HG03520 (cell line): ENCODE results near the gene FLRT2.

Source experiments
- ATAC-seq: cut with Tn5 transposase; IDR thresholded peaks from one replicate; pipeline ENCODE4 v1.9.1; 2021; ENCODE audit warnings: mild to moderate bottlenecking, moderate library complexity; ENCODE audit not compliant: unreplicated experiment

Gene FLRT2

DNA sequence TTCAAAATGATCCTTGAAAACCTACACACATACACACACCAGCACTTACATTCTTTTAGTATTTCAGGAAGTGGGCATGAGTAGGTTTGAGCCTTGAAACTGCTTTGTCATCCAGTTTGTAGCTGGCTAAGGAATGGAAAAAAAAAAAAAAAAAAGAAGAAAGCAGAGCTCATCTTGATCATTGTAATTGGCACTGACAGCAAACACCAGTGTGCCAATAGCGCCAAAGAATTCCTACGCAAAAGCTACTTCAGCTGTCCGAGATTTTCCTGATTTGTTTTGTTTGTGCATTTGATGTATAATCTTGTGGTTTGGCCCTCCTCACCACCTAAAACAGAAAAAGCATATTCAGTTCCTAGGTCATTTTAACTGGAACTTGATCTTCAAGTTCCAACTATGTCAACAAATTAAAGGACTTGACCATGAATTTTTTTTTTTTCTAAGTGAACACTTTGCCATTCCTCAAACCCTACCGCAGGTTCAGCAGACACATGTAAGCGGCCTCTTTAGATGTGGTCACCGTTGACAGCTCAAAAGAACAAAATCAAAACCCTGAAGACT lies 57.3 kb downstream of the FLRT2 start:
- ATAC-seq, result no peak

DNA sequence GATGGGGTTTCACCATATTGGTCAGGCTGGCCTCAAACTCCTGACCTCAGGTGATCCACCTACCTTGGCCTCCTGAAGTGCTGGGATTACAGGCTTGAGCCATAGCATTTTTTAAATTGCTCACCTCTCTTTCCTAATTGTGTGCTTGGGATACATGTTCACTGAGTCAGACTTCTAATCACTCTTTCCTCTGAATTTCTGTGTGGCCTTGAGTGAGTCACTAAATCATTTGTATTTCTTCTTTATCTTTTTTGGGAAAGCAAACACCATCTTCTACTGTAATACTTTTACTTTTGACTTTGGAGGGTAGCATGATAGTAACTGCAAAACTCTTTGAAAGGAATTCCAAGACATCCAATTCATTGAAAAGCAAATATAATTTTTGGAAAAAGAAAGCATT lies 60.8 kb downstream of the FLRT2 start:
- no peak for ATAC-seq

DNA sequence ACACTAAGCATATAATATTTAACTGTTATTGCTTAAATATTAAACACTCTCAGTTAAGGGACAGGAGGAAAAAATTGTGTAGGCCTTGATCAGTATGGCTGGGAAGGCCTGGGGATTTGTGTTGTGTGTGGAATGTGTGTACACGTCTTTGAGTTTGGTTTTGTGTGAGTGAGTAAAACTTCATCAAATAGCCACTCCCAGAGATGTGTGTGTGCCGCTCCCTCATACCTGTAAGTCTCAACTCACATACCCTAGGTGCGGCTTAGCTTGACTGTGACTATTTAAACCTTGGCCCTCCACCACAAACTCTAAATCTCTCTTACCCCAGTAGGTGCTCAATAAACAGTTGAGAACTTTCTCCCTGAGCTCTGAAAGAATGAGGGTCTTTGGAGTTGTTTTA lies 64.3 kb downstream of the FLRT2 start:
- ATAC-seq, result no peak

DNA sequence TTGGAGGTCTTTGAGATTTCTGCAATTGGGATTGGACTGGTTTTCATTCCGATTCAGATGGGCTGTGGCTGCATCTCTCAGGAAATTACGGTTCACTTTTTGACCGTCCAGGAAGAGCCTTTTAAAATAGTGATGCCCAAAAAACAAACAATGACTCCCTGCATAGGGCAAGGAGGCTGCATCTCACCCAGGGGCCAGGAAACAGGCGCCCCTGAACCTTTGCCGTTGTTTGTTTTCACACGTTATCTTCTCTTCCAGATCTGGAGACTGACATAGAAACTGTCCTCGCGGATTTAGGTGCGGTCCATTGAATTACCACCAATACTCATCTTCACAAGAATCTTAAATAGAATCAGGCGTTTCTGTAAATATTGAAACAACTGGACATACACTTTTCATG lies 66.0 kb downstream of the FLRT2 start:
- ATAC-seq, result no peak

DNA sequence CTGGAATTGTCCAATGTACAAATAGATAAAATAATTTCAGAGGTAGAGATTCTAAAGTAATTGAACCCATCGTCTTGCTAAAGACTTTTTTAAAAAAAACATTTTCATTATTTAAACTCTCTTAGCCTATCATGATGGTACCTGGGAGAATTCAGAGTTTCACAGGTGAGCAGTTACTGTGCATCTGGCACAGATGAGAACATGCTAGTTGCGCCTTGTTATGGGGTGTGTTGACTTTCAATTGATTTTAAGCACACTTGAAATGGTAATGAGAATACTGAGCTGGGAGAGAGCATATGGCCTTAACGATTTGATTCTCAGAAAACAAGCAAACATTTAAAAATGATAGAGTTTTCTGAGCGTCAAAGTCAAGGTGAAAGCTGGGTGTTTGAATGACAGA lies 66.6 kb downstream of the FLRT2 start:
- ATAC-seq, result no peak

DNA sequence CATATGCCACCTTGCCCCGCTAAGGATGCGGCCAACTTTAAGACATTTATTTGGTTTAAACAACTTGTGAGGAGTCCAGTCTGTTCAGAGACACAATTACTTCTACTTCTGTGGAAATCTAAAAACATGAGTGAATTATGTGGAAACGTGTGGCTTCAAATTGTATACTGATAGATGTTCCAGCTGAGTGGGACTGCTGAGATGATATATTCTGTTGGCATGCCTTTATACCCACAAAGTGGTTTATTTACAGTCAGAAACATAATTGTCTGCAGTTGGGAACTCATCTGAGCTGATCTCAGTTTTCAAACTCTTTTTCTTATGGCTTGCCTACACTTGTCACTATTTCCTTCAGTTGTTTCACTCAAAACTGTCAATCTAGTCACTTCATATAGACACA lies 67.8 kb downstream of the FLRT2 start:
- ATAC-seq, result no peak

DNA sequence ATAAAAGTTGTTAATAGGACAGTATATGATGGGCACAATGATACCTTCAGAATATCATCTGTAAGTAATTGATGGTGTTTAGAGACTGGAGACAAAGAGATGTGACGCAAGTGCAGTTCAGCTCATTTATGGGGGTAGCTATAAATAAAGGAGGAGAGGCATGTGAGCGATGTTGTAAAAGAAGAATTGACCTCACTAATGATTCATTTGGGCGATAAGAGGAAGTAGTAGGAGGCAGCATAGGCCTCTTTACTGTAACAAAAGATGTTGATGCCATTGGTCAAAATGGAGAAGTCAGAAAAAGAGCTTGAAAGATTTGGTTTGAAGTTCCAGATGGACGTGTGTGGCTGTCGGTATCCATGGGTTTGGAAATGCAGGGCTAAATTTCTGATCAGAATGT lies 70.0 kb downstream of the FLRT2 start:
- ATAC-seq, result no peak

DNA sequence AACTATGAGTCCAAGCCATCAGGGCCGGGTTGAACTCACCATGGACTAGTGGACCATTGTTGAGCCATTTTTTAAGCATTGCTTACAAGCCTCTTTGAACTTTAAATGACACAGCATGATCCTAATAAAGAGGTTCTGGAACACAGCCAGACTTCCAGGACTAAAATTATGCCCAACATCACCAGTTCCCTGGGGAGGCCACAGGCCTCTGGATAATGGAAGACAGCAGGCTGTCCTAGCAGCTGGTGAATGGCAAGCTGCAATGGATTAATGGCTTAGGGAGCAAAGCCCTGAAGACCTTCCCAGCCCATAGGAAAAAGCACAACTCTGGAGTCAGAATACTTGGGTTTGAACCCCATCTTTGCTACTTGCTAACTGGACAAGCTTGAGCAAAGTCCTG lies 71.3 kb downstream of the FLRT2 start:
- no peak for ATAC-seq

DNA sequence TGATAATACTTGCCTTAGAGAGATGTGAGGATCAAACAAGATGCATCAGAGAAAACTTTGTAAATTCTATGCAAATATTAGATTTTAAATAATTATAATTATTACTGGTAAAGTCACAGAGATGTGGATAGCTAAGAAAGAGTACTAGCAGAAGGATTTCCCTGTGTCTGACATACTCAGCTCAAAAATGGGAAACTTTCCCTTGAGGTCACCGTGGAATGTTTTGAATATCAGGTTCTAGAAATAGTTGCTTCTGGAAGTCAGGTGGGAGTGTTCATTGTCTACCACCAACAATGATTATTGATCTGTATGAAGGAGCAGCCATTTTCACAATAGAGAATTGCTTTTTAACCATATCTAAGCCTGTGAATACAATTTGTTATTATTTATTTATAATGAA lies 71.7 kb downstream of the FLRT2 start:
- no peak for ATAC-seq

DNA sequence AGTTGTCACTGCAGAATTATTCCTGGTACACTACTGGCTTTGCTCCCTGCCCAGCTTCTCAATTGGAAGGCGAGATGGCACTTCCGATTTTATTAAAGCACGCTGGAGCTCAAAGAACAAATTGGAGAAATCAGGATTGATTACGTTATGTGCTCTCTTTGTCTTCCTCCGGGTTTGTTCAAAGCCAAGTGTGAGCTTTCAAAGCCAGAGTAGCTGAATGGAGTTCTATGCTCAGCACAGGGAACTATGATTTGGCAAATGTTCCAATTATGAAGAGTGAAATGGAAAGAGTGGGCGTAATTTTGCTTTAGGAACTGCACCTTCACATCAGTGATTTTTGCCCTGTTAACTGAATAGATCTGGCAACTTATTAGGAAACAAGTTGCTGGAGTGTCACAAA lies 72.4 kb downstream of the FLRT2 start:
- no peak for ATAC-seq

DNA sequence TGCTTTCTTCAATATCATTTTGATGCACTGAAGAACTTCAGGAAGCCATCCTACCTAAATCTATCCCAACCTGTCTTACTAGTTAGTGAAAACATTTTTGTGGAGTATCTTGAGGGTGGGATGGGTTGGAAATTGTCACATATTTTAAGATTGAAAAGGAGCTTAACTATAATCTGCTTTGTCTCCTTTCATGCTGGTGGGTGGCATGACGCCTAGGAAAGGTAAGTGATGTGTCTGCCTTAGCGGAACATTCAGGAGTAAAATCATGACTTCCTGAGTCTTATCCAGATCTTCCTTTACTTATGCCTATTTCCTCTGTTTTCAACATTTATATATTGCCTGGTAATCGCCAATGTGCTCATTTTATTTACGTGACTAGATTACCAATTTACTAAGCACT lies 74.1 kb downstream of the FLRT2 start:
- no peak for ATAC-seq

DNA sequence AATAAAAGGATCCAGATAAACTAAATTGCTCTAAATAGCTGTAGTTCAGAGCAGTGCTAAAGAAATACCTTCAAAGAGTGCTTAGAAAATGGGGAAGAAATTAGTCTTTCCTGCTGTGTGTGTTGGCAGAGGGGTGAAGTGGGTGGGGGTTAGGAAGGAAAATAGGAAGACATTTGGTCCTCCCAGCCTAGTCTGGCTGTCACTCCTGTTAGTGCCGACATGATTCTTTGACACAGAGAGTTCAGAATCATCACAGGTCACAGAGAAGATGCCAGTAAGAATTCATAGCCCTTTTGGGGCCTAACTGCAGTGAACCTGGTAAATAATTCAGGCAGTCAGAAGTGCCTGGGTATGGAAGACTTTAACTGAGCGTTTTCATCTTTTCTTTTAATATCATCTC lies 74.8 kb downstream of the FLRT2 start:
- ATAC-seq, result no peak

DNA sequence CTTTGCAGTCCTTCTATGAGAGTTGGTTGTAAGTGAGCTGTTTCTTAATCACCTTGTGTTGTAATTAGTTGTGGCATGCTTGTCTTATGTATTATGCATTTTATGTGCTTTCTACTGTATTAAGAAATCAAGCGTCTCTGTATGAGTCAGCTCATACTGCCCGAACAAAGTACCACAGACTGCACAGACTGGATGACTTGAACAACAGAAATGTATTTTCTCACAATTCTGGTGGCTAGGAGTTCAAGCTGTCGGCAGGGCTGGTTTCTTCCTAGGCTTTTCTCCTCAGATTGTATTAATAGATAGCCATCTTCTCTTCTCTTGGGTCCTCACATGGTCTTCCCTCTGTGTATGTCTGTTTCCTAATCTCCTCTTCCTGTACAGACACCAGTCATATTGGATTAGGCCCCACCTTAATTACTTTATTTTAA lies 77.7 kb downstream of the FLRT2 start:
- ATAC-seq, result no peak

DNA sequence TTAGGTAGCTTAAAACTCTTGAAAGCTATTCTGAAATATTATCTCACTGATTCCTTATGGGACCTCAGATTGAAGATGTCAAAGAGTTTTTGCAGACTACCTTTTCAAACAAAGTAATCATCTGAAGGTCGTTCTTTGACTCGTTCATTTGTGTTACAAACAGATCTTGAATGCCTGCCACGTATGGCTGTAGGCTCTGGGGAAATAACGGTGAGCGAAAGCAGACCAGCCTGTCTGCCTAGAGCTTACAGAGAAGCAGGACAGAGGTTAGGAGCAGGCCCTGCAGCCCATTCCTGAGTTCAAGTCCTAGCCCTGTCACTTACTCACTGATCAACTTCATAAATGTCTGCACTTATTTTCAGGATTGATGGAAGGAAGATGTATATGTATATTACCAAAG lies 83.6 kb downstream of the FLRT2 start:
- no peak for ATAC-seq

DNA sequence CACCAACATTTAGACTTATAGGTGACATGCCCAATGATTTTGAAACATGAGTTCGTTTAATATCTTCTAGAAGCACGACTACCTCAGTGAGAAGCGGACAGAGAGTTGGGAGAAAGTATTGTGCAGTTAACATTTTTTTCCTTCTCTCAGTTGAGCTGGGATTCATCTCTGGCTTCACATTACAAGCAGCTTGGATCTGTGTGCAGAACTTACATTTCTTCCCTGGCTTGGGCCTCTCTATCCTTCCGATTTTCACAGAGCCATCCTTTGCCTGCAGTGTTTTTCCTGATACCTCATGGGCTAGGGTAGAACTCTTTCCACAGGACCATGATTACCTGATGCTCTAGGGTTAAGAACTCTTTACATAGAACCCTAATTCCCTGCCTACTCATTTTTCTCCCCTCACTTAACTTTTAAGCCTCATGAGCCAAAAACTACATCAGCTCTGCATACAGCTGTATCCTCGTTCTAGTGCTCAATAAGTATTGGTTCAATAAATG lies 86.5 kb downstream of the FLRT2 start:
- ATAC-seq, result no peak

DNA sequence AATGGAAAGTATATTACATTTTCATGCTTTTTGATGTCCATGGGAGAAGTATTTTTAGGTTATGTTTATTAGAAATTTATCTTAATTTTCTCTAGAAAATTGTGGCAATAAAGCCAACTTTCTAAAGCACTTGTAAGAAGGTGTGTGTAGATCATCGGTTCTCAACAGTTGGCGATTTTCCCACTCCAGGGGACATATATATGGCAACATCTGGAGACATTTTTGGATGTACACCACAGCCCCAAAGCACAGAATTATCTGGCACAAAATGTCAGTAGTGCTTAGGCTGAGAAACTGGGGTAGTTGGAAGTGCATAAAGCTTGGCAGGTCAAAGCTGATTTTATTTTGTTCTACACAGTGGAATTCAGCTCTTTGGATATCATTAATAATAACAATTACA lies 86.9 kb downstream of the FLRT2 start:
- ATAC-seq, result no peak

DNA sequence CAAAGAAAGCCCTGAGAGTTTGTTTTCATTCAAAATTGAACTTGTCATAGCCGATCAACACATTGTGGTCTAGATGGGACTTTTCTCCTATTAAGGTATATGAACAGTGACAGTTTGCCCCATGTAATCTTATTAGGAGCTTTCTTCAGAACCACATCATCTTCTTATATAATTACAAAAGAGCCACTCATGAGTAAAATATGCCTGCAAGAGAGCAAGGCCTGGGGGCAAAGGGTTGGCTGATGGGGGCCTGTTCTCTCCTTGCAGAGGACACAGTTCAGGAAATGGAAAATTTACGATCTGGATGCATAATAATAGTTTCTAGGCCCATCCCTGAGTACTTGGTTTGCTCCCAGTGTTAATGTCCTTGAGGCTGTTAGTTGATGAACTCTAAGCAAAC lies 87.8 kb downstream of the FLRT2 start:
- ATAC-seq, result no peak

DNA sequence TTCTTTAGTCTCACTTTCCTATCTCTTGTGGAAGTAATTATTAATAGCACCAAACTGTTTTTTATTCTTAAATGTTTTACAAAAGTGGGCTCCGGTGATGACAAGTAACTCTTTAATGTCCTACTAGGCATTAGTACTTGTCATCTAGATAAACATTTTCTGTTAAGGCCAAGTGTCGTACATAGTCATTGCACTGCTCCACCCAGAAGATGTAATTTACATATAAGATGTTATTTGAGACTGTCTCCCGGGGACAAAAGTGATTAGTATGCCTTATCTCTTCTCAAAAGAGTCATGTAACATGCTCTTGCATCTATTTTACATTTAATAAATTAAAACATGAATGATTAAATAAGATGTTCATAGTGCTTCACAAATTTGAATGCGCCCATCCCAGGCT lies 88.4 kb downstream of the FLRT2 start:
- no peak for ATAC-seq

DNA sequence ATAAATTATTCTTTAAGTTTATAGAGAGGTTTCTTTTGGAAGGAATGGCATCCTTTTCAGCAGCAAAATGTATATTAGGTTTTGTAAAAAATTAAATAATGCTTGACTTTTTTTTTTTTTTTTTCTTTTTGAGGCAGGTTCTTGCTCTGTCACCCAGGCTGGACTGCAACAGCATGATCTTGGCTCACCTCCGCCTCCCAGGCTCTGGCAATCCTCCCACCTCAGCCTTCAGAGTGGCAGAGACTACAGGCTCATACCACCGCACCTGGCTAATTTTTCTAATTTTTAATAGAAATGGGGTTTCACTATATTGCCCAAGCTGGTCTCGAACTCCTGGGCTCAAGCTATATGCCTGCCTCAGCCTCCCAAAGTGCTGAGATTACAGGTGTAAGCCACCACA lies 89.0 kb downstream of the FLRT2 start:
- ATAC-seq, result no peak

DNA sequence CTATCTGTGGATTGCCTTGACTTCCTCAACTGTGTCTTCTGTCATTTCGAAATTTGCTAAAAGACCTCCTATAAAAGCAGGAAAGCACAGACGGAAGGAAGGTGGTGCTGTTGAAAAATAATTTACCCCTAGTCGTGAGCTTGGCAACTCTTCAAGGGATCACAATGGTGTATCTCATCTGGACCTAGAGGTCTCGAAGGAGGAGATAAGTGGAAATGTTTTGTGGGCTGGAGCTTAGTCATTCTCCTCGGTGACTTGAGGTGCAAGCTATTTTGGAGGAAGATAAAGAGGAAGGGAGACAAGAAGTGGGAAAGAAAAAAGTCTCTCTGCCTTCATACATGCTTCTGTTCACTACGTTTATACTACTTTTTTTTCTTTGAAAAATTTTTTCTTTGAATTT lies 89.9 kb downstream of the FLRT2 start:
- no peak for ATAC-seq

DNA sequence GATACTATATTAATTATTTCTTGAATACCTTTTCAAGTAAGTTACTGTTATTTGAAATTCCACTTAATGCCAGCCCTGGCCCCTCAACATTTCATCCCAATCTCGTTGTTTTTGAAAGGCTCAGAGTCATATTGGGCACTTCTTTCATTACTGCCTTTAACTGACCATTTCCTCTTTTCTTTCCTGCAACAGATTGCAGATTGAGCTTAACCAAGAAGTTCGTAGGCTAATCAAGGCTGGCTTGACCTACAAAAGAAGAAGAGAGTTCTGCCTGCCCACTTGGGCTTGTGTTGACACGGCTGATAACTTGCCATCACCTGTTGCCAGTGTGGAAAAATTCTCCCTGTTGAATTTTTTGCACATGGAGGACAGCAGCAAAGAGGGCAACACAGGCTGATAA lies 91.0 kb downstream of the FLRT2 start:
- no peak for ATAC-seq

DNA sequence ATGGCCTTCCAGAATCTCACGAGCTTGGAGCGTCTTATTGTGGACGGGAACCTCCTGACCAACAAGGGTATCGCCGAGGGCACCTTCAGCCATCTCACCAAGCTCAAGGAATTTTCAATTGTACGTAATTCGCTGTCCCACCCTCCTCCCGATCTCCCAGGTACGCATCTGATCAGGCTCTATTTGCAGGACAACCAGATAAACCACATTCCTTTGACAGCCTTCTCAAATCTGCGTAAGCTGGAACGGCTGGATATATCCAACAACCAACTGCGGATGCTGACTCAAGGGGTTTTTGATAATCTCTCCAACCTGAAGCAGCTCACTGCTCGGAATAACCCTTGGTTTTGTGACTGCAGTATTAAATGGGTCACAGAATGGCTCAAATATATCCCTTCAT lies 92.2 kb downstream of the FLRT2 start:
- no peak for ATAC-seq

DNA sequence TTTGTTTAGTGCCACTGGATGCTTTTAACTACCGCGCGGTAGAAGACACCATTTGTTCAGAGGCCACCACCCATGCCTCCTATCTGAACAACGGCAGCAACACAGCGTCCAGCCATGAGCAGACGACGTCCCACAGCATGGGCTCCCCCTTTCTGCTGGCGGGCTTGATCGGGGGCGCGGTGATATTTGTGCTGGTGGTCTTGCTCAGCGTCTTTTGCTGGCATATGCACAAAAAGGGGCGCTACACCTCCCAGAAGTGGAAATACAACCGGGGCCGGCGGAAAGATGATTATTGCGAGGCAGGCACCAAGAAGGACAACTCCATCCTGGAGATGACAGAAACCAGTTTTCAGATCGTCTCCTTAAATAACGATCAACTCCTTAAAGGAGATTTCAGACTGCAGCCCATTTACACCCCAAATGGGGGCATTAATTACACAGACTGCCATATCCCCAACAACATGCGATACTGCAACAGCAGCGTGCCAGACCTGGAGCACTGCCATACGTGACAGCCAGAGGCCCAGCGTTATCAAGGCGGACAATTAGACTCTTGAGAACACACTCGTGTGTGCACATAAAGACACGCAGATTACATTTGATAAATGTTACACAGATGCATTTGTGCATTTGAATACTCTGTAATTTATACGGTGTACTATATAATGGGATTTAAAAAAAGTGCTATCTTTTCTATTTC lies 93.2 kb downstream of the FLRT2 start:
- no peak for ATAC-seq
